KMS-11 (cell line): ENCODE measurements around the gene MRPL18.

Source experiments
- H2AFZ ChIP-seq: fragments of 200-600 bp; sonication (generic); 2 replicates; pipeline ENCODE4 v1.6.1; 2016; ENCODE audit warnings: antibody characterized with exemption, mixed run types, low read depth
- H3K27ac ChIP-seq: fragments of 200-600 bp; sonication (generic); 2 replicates; pipeline ENCODE4 v1.6.1; 2016; ENCODE audit warnings: mild to moderate bottlenecking, mixed run types
- H3K27me3 ChIP-seq: fragments of 200-600 bp; sonication (generic); 2 replicates; pipeline ENCODE4 v1.6.1; 2017; ENCODE audit warnings: mild to moderate bottlenecking, low read depth, mixed run types, moderate library complexity; ENCODE audit not compliant: insufficient read depth
- H3K36me3 ChIP-seq: fragments of 200-600 bp; sonication (generic); 2 replicates; pipeline ENCODE4 v1.6.1; 2017; ENCODE audit warnings: mild to moderate bottlenecking, mixed run types; ENCODE audit not compliant: insufficient read depth
- H3K4me1 ChIP-seq: fragments of 200-600 bp; sonication (generic); 2 replicates; pipeline ENCODE4 v1.6.1; 2016; ENCODE audit warnings: mild to moderate bottlenecking, low read depth, mixed run types; ENCODE audit not compliant: poor library complexity, severe bottlenecking
- H3K4me2 ChIP-seq: fragments of 200-600 bp; sonication (generic); 2 replicates; pipeline ENCODE4 v1.7.0; 2016; ENCODE audit warnings: mild to moderate bottlenecking, mixed run types
- H3K4me3 ChIP-seq: fragments of 200-600 bp; sonication (generic); IDR thresholded peaks from 2 replicates; pipeline ENCODE4 v1.6.1; 2017; ENCODE audit warnings: low read depth, low read length, mixed read lengths; ENCODE audit not compliant: insufficient read depth
- H3K79me2 ChIP-seq: fragments of 200-600 bp; sonication (generic); 2 replicates; pipeline ENCODE4 v1.6.1; 2016; ENCODE audit warnings: low read depth, mixed run types; ENCODE audit not compliant: insufficient read depth
- H3K9ac ChIP-seq: fragments of 200-600 bp; sonication (generic); 2 replicates; pipeline ENCODE4 v1.6.1; 2016; ENCODE audit warnings: mild to moderate bottlenecking, mixed run types
- H4K20me1 ChIP-seq: fragments of 200-600 bp; sonication (generic); 2 replicates; pipeline ENCODE4 v1.6.1; 2016; ENCODE audit warnings: mild to moderate bottlenecking, mixed run types; ENCODE audit not compliant: insufficient read depth
- CTCF ChIP-seq: fragments of 200-600 bp; sonication (generic); conservative IDR thresholded peaks from 2 replicates; pipeline ENCODE4 v1.6.1; 2017; ENCODE audit warnings: low read depth, mild to moderate bottlenecking, antibody characterized with exemption, low read length, moderate library complexity, mixed read lengths

Gene MRPL18

GRCh38 chr6:159769470-159769869, 20.8 kb upstream of the MRPL18 start:
- H3K4me3 ChIP-seq, result no peak overlapping the region
- H3K9ac ChIP-seq, result no peak overlapping the region
- H3K27me3 ChIP-seq, result no peaks in the 10 kb centered on the region
- peaks cover 6% of the 10 kb centered on the region; the same call in 1 of the 2 replicates for H3K36me3 ChIP-seq
- no peak overlapping the region for H3K27ac ChIP-seq
- H3K4me1 ChIP-seq, result no peaks in the 10 kb centered on the region
- TF ChIP-seq CTCF, result no peak
- no peaks in the 10 kb centered on the region for H3K79me2 ChIP-seq
- H4K20me1 ChIP-seq, result no peaks in the 10 kb centered on the region
- H2AFZ ChIP-seq, result no peak overlapping the region
- H3K4me2 ChIP-seq, result no peak overlapping the region

GRCh38 chr6:159772196-159772595, 18.1 kb upstream of the MRPL18 start:
- Histone ChIP-seq H3K4me3 (no peak overlapping the region), H4K20me1 (no peaks in the 10 kb centered on the region), H3K4me2 (no peak overlapping the region)

GRCh38 chr6:159777240-159777904, 12.9 kb upstream of the MRPL18 start:
- Histone ChIP-seq H2AFZ (no peak overlapping the region), H3K36me3 (peaks cover 29% of the 10 kb centered on the region)

More at GRCh38 chr6:159772196-159772595, 18.1 kb upstream of the MRPL18 start:
- Histone ChIP-seq H3K27me3 (no peaks in the 10 kb centered on the region), H3K27ac (no peak overlapping the region), H3K9ac (no peak overlapping the region), H3K36me3 (peaks cover 6% of the 10 kb centered on the region; the same call in 1 of the 2 replicates), H2AFZ (no peak overlapping the region), H3K79me2 (no peaks in the 10 kb centered on the region), H3K4me1 (no peaks in the 10 kb centered on the region)
- TF ChIP-seq CTCF, result no peak

GRCh38 chr6:159778131-159778530, 12.1 kb upstream of the MRPL18 start:
- H3K4me2 ChIP-seq, result no peak overlapping the region
- H2AFZ ChIP-seq, result no peak overlapping the region
- no peaks in the 10 kb centered on the region for H3K27me3 ChIP-seq
- H3K27ac ChIP-seq, result no peak overlapping the region; the same call in 1 of the 2 replicates
- no peak for TF ChIP-seq CTCF
- H3K9ac ChIP-seq, result no peak overlapping the region
- peaks cover 29% of the 10 kb centered on the region for H3K36me3 ChIP-seq
- H4K20me1 ChIP-seq, result peaks cover 6% of the 10 kb centered on the region; the same call in 1 of the 2 replicates
- no peak overlapping the region for H3K4me3 ChIP-seq
- H3K4me1 ChIP-seq, result no peaks in the 10 kb centered on the region
- H3K79me2 ChIP-seq, result peaks cover 15% of the 10 kb centered on the region

More at GRCh38 chr6:159777240-159777904, 12.9 kb upstream of the MRPL18 start:
- no peaks in the 10 kb centered on the region for H3K27me3 ChIP-seq
- no peak overlapping the region for H3K4me2 ChIP-seq
- no peak for TF ChIP-seq CTCF
- peaks cover 6% of the 10 kb centered on the region; the same call in 1 of the 2 replicates for H4K20me1 ChIP-seq
- no peak overlapping the region; the same call in 1 of the 2 replicates for H3K27ac ChIP-seq
- H3K9ac ChIP-seq, result no peak overlapping the region
- no peak overlapping the region for H3K4me3 ChIP-seq
- H3K4me1 ChIP-seq, result no peaks in the 10 kb centered on the region
- peaks cover 8% of the 10 kb centered on the region for H3K79me2 ChIP-seq
